SK-N-SH treated with all-trans-retinoic acid at 6 μM for 48 hours (cell line): Measurements from ENCODE around the gene UBQLNL.

ENCODE experiments used
- ARNTL ChIP-seq: fragments of 450-650 bp; formaldehyde crosslinking; IDR thresholded peaks from 2 replicates; pipeline ENCODE4 v1.5.0; 2020; ENCODE audit warnings: low read depth, mild to moderate bottlenecking, moderate library complexity, borderline replicate concordance
- ISL1 ChIP-seq: fragments of 250-450 bp; sonication (Bioruptor Pico); IDR thresholded peaks from 2 replicates; pipeline ENCODE4 v2.1.2; 2022; ENCODE audit warnings: mild to moderate bottlenecking, moderate library complexity
- OSR1 ChIP-seq: fragments of 250-450 bp; sonication (Bioruptor Pico); IDR thresholded peaks from 2 replicates; pipeline ENCODE4 v1.8.0; 2022; ENCODE audit warnings: moderate library complexity, mild to moderate bottlenecking, inconsistent platforms
- RARB ChIP-seq: fragments of 250-450 bp; sonication (Bioruptor Pico); IDR thresholded peaks from 2 replicates; pipeline ENCODE4 v1.8.0; 2021; ENCODE audit warnings: mild to moderate bottlenecking, moderate library complexity
- ZFP30 ChIP-seq: fragments of 450-650 bp; formaldehyde crosslinking; IDR thresholded peaks from 2 replicates; pipeline ENCODE4 v1.5.0; 2022; ENCODE audit warnings: mild to moderate bottlenecking, moderate library complexity
- ZNF565 ChIP-seq: fragments of 450-650 bp; formaldehyde crosslinking; conservative IDR thresholded peaks from 2 replicates; pipeline ENCODE4 v1.5.0; 2020; ENCODE audit warnings: low read depth, mild to moderate bottlenecking, moderate library complexity
- ZNF8 ChIP-seq: fragments of 450-650 bp; formaldehyde crosslinking; IDR thresholded peaks from 2 replicates; pipeline ENCODE4 v1.5.0; 2020; ENCODE audit warnings: mild to moderate bottlenecking, moderate library complexity
- TF ChIP-seq, protein P1 (sequence below): fragments of 250-450 bp; sonication (Bioruptor Pico); IDR thresholded peaks from 2 replicates; pipeline ENCODE4 v1.5.0; 2020; ENCODE audit warnings: mild to moderate bottlenecking, moderate library complexity
- TF ChIP-seq, protein P2 (sequence below): fragments of 250-450 bp; sonication (Bioruptor Pico); IDR thresholded peaks from 2 replicates; pipeline ENCODE4 v1.5.1; 2020; ENCODE audit warnings: low read depth, mild to moderate bottlenecking, moderate library complexity
- TF ChIP-seq, protein P3 (sequence below): fragments of 250-450 bp; sonication (Bioruptor Pico); IDR thresholded peaks from 2 replicates; pipeline ENCODE4 v1.8.0; 2020; ENCODE audit warnings: mild to moderate bottlenecking, moderate library complexity, borderline replicate concordance

DNA sequence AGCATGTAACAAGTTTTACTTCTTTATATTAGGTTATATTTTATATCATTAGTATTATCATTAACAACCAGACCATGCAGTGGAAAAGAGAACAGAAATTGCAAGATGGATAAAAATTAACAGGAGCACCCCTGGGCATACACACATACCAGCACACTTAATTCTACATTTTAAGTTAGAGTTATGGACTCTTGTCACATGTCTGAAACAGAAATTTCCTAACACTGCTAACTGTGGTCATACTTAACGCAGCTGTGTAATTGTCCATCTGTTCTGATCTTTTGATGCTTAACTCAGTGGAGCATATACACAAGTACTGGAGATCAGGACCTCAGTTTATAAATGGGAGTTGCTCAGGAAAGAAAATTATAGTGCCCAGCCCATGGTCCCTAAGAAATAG is 31.5 kb upstream of the UBQLNL start:
- TF ChIP-seq ARNTL: no peak
- TF ChIP-seq, protein P1, sequence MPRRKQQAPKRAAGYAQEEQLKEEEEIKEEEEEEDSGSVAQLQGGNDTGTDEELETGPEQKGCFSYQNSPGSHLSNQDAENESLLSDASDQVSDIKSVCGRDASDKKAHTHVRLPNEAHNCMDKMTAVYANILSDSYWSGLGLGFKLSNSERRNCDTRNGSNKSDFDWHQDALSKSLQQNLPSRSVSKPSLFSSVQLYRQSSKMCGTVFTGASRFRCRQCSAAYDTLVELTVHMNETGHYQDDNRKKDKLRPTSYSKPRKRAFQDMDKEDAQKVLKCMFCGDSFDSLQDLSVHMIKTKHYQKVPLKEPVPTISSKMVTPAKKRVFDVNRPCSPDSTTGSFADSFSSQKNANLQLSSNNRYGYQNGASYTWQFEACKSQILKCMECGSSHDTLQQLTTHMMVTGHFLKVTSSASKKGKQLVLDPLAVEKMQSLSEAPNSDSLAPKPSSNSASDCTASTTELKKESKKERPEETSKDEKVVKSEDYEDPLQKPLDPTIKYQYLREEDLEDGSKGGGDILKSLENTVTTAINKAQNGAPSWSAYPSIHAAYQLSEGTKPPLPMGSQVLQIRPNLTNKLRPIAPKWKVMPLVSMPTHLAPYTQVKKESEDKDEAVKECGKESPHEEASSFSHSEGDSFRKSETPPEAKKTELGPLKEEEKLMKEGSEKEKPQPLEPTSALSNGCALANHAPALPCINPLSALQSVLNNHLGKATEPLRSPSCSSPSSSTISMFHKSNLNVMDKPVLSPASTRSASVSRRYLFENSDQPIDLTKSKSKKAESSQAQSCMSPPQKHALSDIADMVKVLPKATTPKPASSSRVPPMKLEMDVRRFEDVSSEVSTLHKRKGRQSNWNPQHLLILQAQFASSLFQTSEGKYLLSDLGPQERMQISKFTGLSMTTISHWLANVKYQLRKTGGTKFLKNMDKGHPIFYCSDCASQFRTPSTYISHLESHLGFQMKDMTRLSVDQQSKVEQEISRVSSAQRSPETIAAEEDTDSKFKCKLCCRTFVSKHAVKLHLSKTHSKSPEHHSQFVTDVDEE (CRISPR knock-in tag): no peak
- TF ChIP-seq ZNF8 (CRISPR knock-in tag): no peak
- TF ChIP-seq ZNF565 (CRISPR knock-in tag): no peak
- TF ChIP-seq ISL1 (CRISPR knock-in tag): no peak
- TF ChIP-seq, protein P2, sequence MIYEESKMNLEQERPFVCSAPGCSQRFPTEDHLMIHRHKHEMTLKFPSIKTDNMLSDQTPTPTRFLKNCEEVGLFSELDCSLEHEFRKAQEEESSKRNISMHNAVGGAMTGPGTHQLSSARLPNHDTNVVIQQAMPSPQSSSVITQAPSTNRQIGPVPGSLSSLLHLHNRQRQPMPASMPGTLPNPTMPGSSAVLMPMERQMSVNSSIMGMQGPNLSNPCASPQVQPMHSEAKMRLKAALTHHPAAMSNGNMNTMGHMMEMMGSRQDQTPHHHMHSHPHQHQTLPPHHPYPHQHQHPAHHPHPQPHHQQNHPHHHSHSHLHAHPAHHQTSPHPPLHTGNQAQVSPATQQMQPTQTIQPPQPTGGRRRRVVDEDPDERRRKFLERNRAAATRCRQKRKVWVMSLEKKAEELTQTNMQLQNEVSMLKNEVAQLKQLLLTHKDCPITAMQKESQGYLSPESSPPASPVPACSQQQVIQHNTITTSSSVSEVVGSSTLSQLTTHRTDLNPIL: no peak
- TF ChIP-seq OSR1 (CRISPR knock-in tag): no peak
- TF ChIP-seq, protein P3, sequence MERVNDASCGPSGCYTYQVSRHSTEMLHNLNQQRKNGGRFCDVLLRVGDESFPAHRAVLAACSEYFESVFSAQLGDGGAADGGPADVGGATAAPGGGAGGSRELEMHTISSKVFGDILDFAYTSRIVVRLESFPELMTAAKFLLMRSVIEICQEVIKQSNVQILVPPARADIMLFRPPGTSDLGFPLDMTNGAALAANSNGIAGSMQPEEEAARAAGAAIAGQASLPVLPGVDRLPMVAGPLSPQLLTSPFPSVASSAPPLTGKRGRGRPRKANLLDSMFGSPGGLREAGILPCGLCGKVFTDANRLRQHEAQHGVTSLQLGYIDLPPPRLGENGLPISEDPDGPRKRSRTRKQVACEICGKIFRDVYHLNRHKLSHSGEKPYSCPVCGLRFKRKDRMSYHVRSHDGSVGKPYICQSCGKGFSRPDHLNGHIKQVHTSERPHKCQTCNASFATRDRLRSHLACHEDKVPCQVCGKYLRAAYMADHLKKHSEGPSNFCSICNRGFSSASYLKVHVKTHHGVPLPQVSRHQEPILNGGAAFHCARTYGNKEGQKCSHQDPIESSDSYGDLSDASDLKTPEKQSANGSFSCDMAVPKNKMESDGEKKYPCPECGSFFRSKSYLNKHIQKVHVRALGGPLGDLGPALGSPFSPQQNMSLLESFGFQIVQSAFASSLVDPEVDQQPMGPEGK: no peak
- TF ChIP-seq ZFP30 (CRISPR knock-in tag): no peak
- TF ChIP-seq RARB (CRISPR knock-in tag): no peak
